Measurements from ENCODE around the gene FBXO48.
A peak's percentile ranks its signal among the peaks of the same experiment; 100 is the strongest.

The FBXO48 gene

DNA sequence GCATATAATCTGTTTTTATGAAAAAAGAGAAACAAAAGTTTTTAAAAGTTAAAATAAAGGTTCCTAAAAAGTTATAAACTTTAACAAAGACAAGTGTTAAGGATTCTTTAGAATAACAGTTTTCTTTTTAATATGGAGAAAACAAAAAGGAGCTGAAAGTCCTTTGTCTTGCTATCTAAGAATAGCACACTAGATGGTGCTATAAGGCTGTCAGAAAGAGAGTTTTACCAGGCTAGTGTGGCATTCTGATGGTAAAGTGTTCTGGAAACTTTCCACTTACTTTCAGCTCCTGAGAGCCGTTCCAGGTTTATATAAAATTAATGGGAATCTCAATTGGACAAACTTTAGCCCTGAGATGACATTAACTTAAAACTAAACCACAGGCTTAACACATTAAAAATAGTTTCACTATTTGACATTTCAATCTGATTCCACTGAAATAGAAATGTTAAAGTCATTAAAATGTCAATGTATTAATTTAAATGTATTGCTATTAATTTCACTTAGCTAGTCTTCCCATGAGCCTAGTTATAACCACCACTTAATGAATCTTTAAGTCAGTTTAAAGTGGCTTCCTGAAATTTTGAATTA, 3.7 kb downstream of the FBXO48 start:
- no peak for DNase-seq (ENCODE audit: extremely low read depth, low read depth)

DNA sequence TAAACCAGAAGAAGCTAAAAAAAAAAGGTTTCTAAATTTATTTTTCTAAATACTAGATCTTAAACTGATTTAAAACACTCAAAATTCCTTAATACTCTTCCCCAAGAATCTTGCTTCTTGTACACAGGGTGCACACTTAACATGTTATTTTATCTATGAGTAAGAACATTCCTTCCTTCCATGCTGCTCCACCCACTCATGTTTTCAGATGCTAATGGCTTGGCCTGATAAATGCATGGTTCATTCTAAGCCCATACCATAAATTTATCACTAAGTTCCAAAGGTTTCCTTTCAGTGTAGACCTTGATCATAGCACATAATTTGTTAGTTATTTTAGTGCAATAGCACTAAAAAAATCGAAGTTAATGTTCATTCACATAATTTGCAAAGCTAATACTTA, 8.1 kb downstream of the FBXO48 start:
- DNase-seq (ENCODE audit: extremely low read depth, low read depth): no peak
- TF ChIP-seq, protein P1, sequence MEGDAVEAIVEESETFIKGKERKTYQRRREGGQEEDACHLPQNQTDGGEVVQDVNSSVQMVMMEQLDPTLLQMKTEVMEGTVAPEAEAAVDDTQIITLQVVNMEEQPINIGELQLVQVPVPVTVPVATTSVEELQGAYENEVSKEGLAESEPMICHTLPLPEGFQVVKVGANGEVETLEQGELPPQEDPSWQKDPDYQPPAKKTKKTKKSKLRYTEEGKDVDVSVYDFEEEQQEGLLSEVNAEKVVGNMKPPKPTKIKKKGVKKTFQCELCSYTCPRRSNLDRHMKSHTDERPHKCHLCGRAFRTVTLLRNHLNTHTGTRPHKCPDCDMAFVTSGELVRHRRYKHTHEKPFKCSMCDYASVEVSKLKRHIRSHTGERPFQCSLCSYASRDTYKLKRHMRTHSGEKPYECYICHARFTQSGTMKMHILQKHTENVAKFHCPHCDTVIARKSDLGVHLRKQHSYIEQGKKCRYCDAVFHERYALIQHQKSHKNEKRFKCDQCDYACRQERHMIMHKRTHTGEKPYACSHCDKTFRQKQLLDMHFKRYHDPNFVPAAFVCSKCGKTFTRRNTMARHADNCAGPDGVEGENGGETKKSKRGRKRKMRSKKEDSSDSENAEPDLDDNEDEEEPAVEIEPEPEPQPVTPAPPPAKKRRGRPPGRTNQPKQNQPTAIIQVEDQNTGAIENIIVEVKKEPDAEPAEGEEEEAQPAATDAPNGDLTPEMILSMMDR (IDR thresholded peaks at IDR 0.05; ENCODE audit: low read depth, low read length): no peak

More for the DNA sequence above, 3.7 kb downstream of the FBXO48 start:
- TF ChIP-seq, protein P1 (IDR thresholded peaks at IDR 0.05; ENCODE audit: low read depth, low read length): peak; percentile 77

DNA sequence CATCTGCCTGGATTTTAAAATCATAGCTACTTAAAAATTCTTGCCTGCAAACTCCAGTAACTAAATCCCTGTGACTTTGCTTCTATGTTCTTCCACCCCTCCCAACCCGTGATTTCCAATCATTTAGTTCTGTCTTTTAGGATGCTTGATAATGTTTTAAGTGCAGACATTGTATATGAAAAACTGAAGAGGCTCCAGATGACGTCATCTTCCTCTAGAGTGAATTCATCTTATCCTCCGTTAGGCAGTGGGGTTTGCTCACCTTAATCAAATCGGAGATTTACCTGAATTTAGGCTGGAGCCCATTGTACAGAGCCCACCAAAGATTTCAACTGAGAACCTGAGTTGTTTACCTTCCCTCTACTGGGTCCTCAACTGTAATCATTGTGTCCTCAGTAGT, 10.9 kb downstream of the FBXO48 start:
- no peak for DNase-seq (ENCODE audit: extremely low read depth, low read depth)
- TF ChIP-seq, protein P1 (IDR thresholded peaks at IDR 0.05; ENCODE audit: low read depth, low read length): no peak

DNA sequence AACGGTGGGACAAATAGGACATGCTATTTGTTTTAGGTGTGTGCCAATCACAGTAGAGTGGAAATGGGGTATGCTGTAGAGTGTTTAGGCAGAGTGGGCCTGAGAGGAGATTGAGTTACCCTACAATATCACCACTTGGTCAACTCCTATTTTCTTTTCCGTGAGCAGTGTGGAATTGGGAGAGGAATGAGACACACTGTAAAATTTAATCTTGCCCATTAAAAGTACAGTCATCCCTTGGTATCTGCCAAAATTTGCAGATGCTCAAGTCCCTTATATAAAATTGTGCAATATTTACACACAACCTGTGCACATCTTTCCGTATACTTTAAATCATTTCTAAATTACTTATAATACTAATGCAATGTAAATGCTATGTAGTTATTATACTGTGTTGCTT, 12.4 kb downstream of the FBXO48 start:
- DNase-seq (ENCODE audit: extremely low read depth, low read depth): no peak
- TF ChIP-seq, protein P1 (IDR thresholded peaks at IDR 0.05; ENCODE audit: low read depth, low read length): no peak

DNA sequence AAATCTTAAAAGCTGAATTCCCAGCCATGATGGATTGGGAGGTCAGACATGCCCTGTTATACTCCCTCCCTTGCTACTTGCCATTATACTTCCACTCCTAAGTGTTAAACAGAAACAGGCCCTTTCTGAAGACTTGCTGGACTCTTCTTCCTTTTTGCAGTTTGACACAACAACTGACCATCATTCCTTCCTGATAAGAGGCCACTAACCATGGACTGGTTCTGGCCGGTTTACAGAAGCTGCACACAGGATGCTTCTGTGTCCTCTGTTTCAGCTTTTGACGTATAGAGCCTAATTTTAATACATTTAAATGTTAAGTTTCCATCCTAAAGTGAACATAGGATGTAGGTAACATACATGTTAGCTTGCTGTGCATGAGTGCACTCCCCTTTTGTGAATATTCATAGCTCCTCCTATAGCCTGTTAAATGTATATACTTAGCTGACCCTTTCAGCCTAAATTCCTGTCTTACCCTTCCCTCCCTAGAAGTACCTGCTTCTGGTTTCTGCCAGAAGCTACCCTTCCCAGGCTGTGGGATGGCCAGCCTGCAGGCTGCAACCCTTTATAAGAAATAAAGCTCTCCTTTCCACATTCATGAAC, 13.2 kb downstream of the FBXO48 start:
- TF ChIP-seq, protein P1 (IDR thresholded peaks at IDR 0.05; ENCODE audit: low read depth, low read length): no peak
- DNase-seq (ENCODE audit: extremely low read depth, low read depth): no peak

DNA sequence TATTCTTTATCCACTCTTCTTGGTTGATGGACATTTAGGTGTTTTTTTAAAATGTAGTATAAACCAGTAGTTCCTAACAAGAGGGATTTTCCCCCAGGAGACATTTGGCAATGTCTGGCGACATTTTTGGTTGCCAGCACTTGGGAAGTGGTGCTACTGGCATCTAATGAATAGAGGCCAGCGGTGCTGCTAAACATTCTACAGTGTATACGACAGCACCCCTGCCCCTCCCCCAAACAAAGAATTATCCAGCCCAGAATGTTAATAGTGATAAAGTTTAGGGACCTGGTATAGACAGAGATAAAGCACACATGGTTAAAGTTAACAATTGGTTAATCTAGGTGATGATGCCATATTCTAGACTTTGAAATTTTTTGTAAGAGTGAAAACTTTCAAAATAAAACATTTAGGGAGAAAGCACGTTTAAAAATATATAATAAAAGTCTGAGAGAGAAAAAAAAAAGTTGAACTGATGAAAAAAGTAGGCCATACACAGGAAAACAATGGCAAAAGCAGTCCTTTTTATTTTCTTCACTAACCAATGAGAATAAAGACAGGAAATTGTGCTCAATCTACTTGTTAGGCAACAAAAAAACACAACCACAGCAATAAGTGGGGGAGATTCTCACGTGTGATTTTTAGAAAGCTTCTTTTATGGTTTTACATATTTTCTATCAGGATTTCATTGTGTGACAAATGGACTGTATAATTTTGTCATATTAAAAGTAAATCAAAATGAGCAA, 14.8 kb downstream of the FBXO48 start:
- TF ChIP-seq, protein P1 (IDR thresholded peaks at IDR 0.05; ENCODE audit: low read depth, low read length): no peak
- no peak for DNase-seq (ENCODE audit: extremely low read depth, low read depth)

Data from AG09319 (cell line).